GM23338 (cell line): ENCODE data around the gene NRSN2. TPM values are rescaled to one million over a fixed set of nuclear protein-coding genes. Genes with fewer than 3 reads are reported as not detected.

Source experiments
- ATAC-seq: fragments of 200-7000 bp; cut with Tn5 transposase; 3 replicates; pipeline ENCODE4 v1.9.1; 2020
- DNase-seq: peaks from one replicate; pipeline ENCODE4 v3.0.0-alpha.2; 2015; ENCODE audit warnings: low spot score
- H2AFZ ChIP-seq: fragments of 200-600 bp; sonication (generic); 2 replicates; pipeline ENCODE4 v1.8.0; 2016; ENCODE audit warnings: antibody characterized with exemption, mild to moderate bottlenecking, moderate library complexity
- H3F3A ChIP-seq: fragments of 200-600 bp; sonication (generic); replicated peaks from 2 replicates; pipeline ENCODE4 v1.8.0; 2017; ENCODE audit warnings: antibody characterized with exemption, mixed run types, low read depth
- H3K27ac ChIP-seq: fragments of 200-600 bp; sonication (generic); 2 replicates; pipeline ENCODE4 v1.6.1; 2016; ENCODE audit warnings: low read depth
- H3K27me3 ChIP-seq: fragments of 200-600 bp; sonication (generic); 2 replicates; pipeline ENCODE4 v1.8.0; 2016; ENCODE audit warnings: mild to moderate bottlenecking, mixed run types, moderate library complexity; ENCODE audit not compliant: insufficient read depth
- H3K36me3 ChIP-seq: fragments of 200-600 bp; sonication (generic); 2 replicates; pipeline ENCODE4 v1.8.0; 2016; ENCODE audit warnings: mild to moderate bottlenecking; ENCODE audit not compliant: insufficient read depth
- H3K4me1 ChIP-seq: fragments of 200-600 bp; sonication (generic); 2 replicates; pipeline ENCODE4 v1.8.0; 2016; ENCODE audit warnings: mild to moderate bottlenecking, moderate library complexity; ENCODE audit not compliant: insufficient read depth
- H3K4me2 ChIP-seq: fragments of 200-600 bp; sonication (generic); 2 replicates; pipeline ENCODE4 v1.7.1; 2017; ENCODE audit warnings: mixed run types
- H3K4me3 ChIP-seq: fragments of 200-600 bp; sonication (generic); 2 replicates; pipeline ENCODE4 v1.6.1; 2016; ENCODE audit warnings: mixed run types
- H3K79me2 ChIP-seq: fragments of 200-600 bp; sonication (generic); replicated peaks from 2 replicates; pipeline ENCODE4 v1.8.0; 2017; ENCODE audit warnings: mild to moderate bottlenecking; ENCODE audit not compliant: insufficient read depth
- H3K9me2 ChIP-seq: fragments of 200-600 bp; sonication (generic); 2 replicates; pipeline ENCODE4 v1.8.0; 2017; ENCODE audit not compliant: insufficient read depth
- H4K20me1 ChIP-seq: fragments of 200-600 bp; sonication (generic); replicated peaks from 2 replicates; pipeline ENCODE4 v1.8.0; 2017; ENCODE audit warnings: mild to moderate bottlenecking; ENCODE audit not compliant: insufficient read depth
- H3K27ac Mint-ChIP-seq: 2 replicates; pipeline ENCODE4 v1.8.0; 2020; ENCODE audit warnings: inconsistent platforms, mild to moderate bottlenecking, moderate library complexity, mixed read lengths
- H3K27me3 Mint-ChIP-seq: 3 replicates; pipeline ENCODE4 v1.8.0; 2022; ENCODE audit warnings: low read depth, mild to moderate bottlenecking, moderate library complexity, mixed read lengths, inconsistent platforms; ENCODE audit not compliant: insufficient read depth, poor library complexity
- H3K36me3 Mint-ChIP-seq: 3 replicates; pipeline ENCODE4 v1.8.0; 2021; ENCODE audit warnings: low read depth, mild to moderate bottlenecking, inconsistent platforms, moderate library complexity, mixed read lengths
- H3K4me1 Mint-ChIP-seq: 3 replicates; pipeline ENCODE4 v1.8.0; 2020; ENCODE audit warnings: mild to moderate bottlenecking, inconsistent platforms, mixed read lengths
- H3K4me3 Mint-ChIP-seq: 3 replicates; pipeline ENCODE4 v1.8.0; 2021; ENCODE audit warnings: moderate library complexity, mild to moderate bottlenecking, inconsistent platforms, mixed read lengths
- H3K9me3 Mint-ChIP-seq: 3 replicates; pipeline ENCODE4 v1.8.0; 2020; ENCODE audit warnings: moderate library complexity, mild to moderate bottlenecking, inconsistent platforms, mixed read lengths
- EZH2 ChIP-seq: fragments of 200-600 bp; sonication (generic); IDR thresholded peaks from one replicate; pipeline ENCODE4 v1.8.0; 2017; ENCODE audit warnings: antibody characterized with exemption, mild to moderate bottlenecking, low read depth; ENCODE audit not compliant: unreplicated experiment
- EZH2phosphoT487 ChIP-seq: fragments of 200-600 bp; sonication (generic); IDR thresholded peaks from one replicate; pipeline ENCODE4 v1.8.1; 2018; ENCODE audit warnings: antibody characterized with exemption; ENCODE audit not compliant: unreplicated experiment
- ZNF114 ChIP-seq: fragments of 250-450 bp; sonication (Bioruptor Pico); IDR thresholded peaks from 2 replicates; pipeline ENCODE4 v1.5.0; 2020; ENCODE audit warnings: mild to moderate bottlenecking, moderate library complexity
- ZNF331 ChIP-seq: fragments of 250-450 bp; sonication (Bioruptor Pico); IDR thresholded peaks from 2 replicates; pipeline ENCODE4 v1.5.0; 2020; ENCODE audit warnings: low read depth, mild to moderate bottlenecking, moderate library complexity
- ZNF462 ChIP-seq: fragments of 250-450 bp; sonication (Bioruptor Pico); IDR thresholded peaks from 2 replicates; pipeline ENCODE4 v1.5.0; 2020; ENCODE audit warnings: mild to moderate bottlenecking, moderate library complexity
- polyA plus RNA-seq: library from polyadenylated mRNA; unstranded; fragments of >200 nt; fragmentation: Nextera tagmentation; extraction: Ambion mirVana; gene quantifications from 2 replicates; pipeline ENCODE4 v1.2.1, GENCODE V29; 2016
- total RNA-seq: library from RNA; depleted of rRNA; stranded (reverse); fragments of >200 nt; shearing (Covaris generic); gene quantifications from 2 replicates; pipeline ENCODE4 v1.2.3, GENCODE V29; 2014
- TF ChIP-seq, protein P1 (sequence below): IDR thresholded peaks from 2 replicates; pipeline ENCODE4 v1.6.1; 2016; ENCODE audit warnings: antibody characterized with exemption

Gene NRSN2
- total and polyA plus RNA-seq, 2 experiments from 2014 or later, result 14.4 to 17.9 TPM

- TF ChIP-seq ZNF462, result no peak
- TF ChIP-seq ZNF331, result no peak
- TF ChIP-seq, protein P1, sequence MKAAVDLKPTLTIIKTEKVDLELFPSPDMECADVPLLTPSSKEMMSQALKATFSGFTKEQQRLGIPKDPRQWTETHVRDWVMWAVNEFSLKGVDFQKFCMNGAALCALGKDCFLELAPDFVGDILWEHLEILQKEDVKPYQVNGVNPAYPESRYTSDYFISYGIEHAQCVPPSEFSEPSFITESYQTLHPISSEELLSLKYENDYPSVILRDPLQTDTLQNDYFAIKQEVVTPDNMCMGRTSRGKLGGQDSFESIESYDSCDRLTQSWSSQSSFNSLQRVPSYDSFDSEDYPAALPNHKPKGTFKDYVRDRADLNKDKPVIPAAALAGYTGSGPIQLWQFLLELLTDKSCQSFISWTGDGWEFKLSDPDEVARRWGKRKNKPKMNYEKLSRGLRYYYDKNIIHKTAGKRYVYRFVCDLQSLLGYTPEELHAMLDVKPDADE, result no peak
- no peak for TF ChIP-seq EZH2
- no peak for TF ChIP-seq EZH2phosphoT487
- TF ChIP-seq ZNF114 (CRISPR knock-in tag), result no peak
These were observed 28.5 kb downstream of the NRSN2 start (continued) for GRCh38 chr20:375265-375889.

- Mint-ChIP-seq H3K36me3 (no peaks in the 10 kb centered on the region), H3K27ac (no peak overlapping the region), H3K4me3 (no peak overlapping the region), H3K27me3 (peaks cover 8% of the 10 kb centered on the region), H3K9me3 (no peaks in the 10 kb centered on the region; the same call in 2 of the 3 replicates), H3K4me1 (peaks cover 14% of the 10 kb centered on the region)
- Histone ChIP-seq H2AFZ (no peak overlapping the region), H3K4me2 (no peak overlapping the region), H3K27ac (no peak overlapping the region), H3F3A (peaks cover 8% of the 10 kb centered on the region; the same call in 1 of the 2 replicates), H3K79me2 (no peaks in the 10 kb centered on the region), H4K20me1 (no peaks in the 10 kb centered on the region), H3K9me2 (no peaks in the 10 kb centered on the region), H3K36me3 (no peaks in the 10 kb centered on the region), H3K4me1 (no peaks in the 10 kb centered on the region; the same call in 1 of the 2 replicates), H3K4me3 (no peak overlapping the region), H3K27me3 (peaks cover under 1% of the 10 kb centered on the region; the same call in 1 of the 2 replicates)
- ATAC-seq, result no peak
- TF ChIP-seq ZNF462 (no peak), ZNF331 (no peak), ZNF114 (CRISPR knock-in tag) (no peak)
- no peak for DNase-seq
These were observed 29.2 kb downstream of the NRSN2 start for GRCh38 chr20:376089-376488.
